NOMO-1 treated with dmso at 0.1 percent for 144 hours (cell line): ENCODE data around the gene TMC3.
"Not testable (repeated sequence)": the region's sequence is repeated elsewhere in the genome, so short reads cannot be mapped to it uniquely, and the experiment has no call there.

Experiments used
- DNase-seq: peaks from one replicate; lab custom pipeline; 2025; ENCODE audit not compliant: unreplicated experiment; lab: John Stamatoyannopoulos, UW

Gene TMC3

DNA sequence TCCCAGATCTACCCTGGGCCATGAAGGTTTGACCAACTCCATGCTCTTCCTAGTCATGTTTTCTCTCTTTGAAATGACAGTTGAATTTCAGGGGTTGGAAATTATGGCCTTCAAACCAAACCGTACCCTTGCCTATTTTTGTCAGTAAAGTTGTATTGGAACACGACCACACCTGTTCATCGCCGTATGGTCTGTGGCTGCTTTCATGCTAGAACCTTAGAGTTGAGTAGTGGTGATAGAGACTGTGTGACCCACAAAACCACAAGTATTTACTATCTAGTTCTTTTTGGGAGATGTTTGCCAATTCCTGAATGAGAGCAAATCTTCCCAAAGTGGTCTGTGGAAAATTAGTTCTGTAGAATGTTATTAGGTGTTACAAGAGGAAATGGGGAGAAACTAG lies 26.1 kb downstream of the TMC3 start:
- DNase-seq: no peak

DNA sequence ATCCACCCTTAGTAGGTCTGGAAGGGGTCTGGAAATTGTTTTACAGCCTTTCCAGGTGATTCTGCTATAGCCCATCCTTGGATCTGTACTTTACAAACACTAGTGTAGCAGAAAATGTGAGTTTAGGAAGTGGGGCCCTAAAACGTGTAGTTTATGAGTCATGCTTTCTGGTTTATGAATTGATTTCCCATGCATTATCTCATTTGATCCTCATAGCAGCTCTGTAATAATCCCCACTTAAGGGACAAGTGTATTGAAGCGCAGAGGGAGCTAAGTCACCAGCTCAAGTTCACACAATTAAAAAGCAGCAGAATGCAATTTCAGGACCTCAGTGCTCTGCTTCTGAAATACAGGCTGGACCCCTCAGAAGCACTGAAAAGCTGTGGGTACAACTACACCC lies 27.4 kb downstream of the TMC3 start:
- DNase-seq: no peak

DNA sequence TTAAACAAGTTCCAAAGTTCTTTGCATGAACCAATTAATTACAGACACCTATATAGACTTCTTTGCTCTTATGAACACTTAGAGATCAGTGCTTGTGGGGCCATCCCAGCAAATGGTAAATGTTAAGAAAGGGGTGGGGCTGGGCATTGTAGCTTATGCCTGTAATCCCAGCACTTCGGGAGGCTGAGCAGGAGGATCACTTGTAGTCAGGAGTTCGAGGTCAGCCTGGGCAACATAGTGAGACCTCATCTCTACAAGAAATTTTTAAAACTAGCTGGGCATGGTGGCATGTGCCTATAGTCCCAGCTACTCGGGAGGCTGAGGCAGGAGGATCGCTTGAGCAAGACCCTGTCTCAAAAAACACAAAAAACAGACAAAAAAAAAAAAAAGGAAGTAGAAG lies 30.6 kb downstream of the TMC3 start:
- no peak for DNase-seq

- no peak for DNase-seq
These were observed 32.7 kb downstream of the TMC3 start for GRCh38 chr15:81341351-81341750.

DNA sequence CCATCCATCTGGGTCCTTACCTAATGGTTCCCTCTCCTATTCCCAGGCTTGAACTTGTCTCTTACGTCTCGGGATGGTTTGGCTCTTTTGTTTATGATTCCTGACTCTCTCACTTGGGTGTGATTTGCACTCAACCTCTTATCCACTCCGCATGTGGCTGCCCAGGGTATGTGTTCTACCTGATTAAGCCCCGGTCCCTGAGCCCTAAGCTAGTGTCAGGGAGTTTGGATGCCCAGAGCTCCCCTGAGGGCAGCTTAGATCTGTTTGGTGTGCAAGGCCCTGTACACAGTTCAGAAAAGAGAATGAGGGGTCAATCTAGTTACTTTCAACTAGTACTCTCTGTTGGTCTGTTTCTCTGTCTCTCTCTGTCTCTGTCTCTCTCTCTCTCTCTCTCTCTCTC lies 34.2 kb downstream of the TMC3 start:
- no peak for DNase-seq

GRCh38 chr15:81339321-81339720 lies 34.7 kb downstream of the TMC3 start:
- DNase-seq: no peak

- peak; percentile 46 for DNase-seq
These were observed 35.6 kb downstream of the TMC3 start for GRCh38 chr15:81338170-81339007.

DNA sequence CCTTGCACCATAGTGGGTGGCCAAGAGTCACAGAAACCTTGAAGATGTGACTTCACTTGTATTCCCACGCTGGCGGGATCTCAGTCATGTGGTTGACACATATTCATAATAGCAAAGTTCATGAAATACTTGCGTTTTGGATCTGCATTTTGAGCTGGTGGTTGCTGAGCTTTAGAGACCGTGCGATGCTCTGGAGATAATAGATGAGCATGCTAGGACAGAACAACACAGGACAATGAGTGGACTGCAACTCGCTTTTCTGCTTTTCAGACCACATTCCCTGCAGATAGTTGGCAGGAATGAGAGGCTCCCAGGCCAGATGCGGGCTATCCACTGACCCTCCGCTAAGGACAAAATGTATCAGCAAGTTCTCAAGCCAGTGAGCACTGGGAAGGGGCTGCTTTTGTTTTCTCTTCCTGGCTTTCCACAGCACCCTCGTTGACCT lies 36.3 kb downstream of the TMC3 start:
- no peak for DNase-seq

DNA sequence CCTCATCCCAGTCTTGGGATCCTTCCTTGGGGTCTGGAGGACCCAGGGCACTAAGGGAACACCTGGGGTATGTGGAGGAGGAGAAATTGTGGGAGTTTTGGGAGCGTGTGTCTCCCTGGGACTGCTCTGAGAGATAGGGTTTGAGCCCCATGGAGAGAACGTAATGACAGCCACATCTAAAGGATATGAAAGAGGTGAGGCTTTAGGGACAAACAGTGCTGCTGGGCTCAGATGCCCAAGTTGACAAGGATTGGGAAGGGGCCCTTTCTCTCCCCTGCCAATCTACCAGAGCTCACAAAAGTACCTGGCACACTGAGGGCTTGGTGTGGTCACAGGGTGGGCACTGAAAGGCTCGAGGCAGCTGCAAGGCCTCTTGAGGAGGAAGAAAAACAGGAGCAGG lies 36.8 kb downstream of the TMC3 start:
- DNase-seq: no peak

- no peak for DNase-seq
These were observed 37.4 kb downstream of the TMC3 start for GRCh38 chr15:81336568-81336967.

GRCh38 chr15:81335631-81336030 lies 38.4 kb downstream of the TMC3 start:
- DNase-seq: no peak

- DNase-seq: no peak
These were observed 39.1 kb downstream of the TMC3 start for GRCh38 chr15:81334768-81335435.

DNA sequence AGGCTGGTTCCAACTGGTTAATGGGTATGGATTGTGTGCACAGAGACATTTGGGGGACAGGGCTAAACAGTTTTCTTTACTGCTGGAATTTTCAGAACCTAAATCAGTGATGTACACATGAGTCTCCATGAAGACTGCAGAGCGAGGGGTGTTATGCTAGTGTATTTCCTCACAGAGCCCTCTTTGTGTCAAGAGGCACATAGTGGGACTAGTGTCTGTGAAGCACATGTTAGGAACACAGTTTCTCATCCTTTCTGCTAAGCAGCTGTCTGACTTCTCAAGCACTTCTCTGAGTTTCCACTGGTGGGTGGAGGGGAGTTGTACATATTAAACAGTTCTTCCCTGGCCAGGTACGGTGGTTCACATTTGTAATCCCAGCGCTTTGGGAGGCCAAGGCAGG lies 40.6 kb downstream of the TMC3 start:
- DNase-seq: no peak

GRCh38 chr15:81332326-81332725 lies 41.7 kb downstream of the TMC3 start:
- no peak for DNase-seq

GRCh38 chr15:81331600-81331999 lies 42.4 kb downstream of the TMC3 start:
- no peak for DNase-seq

- not testable (repeated sequence) for DNase-seq
These were observed 42.9 kb downstream of the TMC3 start for GRCh38 chr15:81331141-81331540.

DNA sequence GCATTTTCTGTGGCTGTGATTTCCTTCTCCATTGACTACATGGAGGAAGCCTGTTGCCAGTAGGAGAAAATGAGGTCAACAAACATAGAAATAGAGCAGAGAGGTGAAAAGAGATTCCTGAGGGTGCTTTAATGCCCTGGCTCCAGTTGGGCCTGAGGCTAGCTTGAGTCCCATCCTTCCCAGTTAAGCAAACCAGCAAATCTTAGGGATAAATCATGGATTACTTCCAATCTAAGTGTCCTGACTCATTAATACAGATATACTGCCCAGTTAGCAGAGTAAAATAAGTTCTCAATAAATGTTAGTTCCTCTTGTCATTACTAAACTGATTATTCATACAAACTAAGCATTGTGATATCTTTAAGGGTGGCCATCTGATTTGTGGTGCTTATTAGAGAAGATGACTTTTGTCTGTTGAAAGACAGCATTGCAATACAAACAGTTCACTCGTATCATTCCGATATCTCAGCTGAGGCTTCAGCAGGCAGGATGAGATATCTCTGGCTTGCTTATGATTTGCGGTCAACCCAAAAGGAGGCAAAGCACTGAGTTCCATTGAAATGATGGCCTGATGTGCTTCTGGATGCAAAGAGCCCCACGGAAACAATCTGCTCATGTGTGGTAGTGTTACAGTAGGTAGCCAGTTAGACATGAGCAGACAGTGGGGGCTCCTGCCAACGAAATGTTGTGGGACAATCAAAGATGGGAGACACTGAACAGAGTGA lies 43.5 kb downstream of the TMC3 start:
- no peak for DNase-seq

DNA sequence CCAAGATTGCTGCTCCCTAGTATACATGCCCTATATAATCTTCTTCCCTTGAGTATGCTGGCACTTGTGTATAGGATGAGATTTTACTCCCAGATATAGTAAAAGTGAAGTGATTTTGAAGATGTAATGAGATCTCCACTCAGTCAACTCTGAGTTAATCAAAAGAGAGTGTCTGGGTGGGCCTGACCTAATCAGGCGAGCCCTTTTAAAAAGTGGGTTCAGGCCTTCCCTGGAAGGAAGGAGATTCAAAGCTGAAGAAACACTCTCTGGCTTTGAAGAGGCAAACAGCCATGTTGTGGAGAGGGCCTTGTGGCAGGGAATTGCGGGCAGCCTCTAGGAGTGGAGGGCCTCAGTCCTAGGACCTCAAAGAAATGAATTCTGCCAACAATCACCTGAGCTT lies 44.6 kb downstream of the TMC3 start:
- no peak for DNase-seq

- DNase-seq: no peak
These were observed 46.5 kb downstream of the TMC3 start for GRCh38 chr15:81327516-81327915.

DNA sequence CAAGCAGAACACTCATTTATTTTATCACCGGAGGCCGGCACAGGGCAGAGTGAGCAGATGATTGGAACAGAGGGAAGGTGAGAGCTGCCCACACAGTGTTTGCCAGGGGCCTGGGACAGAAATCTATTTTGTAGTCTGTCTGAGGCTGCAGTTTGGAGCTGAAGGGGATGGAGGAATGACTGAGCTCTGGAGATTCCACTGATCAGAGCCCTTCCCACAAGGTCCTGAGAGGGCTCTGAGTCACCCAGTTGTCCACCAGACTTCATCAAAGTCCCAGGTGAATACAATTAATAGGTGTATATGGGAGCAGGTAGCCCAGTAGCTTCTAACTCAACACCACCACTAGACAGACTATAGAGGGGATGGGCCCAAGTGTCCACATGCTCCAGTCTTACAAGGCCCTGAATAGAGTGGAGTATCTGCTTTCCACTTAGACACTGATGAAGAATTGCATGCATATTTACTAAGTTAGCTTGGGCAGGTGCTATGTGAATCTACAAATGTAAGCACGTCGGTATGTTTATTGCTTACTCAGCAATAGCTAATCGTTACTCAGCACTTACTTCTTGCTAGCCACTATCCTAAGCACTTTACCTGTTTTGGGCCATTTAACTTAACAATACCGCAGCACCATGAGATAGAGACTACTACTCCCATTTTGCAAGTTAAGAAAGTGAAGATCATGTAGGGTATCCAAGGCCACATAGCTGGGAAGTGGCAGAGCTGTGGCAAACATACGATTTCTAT lies 47.4 kb downstream of the TMC3 start:
- no peak for DNase-seq
